Heart right ventricle (tissue), 16 donors: ENCODE results near the gene BTBD7. TPM values are rescaled to one million over a fixed set of nuclear protein-coding genes. Genes with fewer than 3 reads are reported as not detected.
"Not testable (repeated sequence)": the region's sequence is repeated elsewhere in the genome, so short reads cannot be mapped to it uniquely, and the experiment has no call there.

Experiments used
- ATAC-seq, 8 donors: fragments of 200-7000 bp; cut with Tn5 transposase; one replicate each; pipeline ENCODE4 v1.9.1; 2020; ENCODE audit warnings: mild to moderate bottlenecking in 8 of 8, moderate library complexity in 8 of 8, moderate number of reproducible peaks in 1 of 8
- DNase-seq, 2 donors: peaks; one replicate each; pipeline ENCODE4 v3.0.0-alpha.2; 2020
- H3K27ac ChIP-seq, 10 donors: fragments of 200-600 bp; sonication (generic) in 2 of 10; one replicate each; pipeline versions ENCODE4 v1.5.0 to v1.8.0; 2020 to 2022; ENCODE audit warnings: mild to moderate bottlenecking in 3 of 10
- H3K27me3 ChIP-seq, 7 donors: fragments of 200-600 bp; one replicate each; pipeline ENCODE4 v1.8.0; 2021 to 2022; ENCODE audit warnings: mild to moderate bottlenecking in 2 of 7
- H3K36me3 ChIP-seq, 9 donors: fragments of 200-600 bp; sonication (generic) in 1 of 9; one replicate each; pipeline versions ENCODE4 v1.5.0 to v1.8.0; 2020 to 2022; ENCODE audit warnings: mild to moderate bottlenecking in 2 of 9
- H3K4me1 ChIP-seq, 9 donors: fragments of 200-600 bp; sonication (generic) in 1 of 9; one replicate each; pipeline versions ENCODE4 v1.5.0 to v1.8.0; 2020 to 2022; ENCODE audit warnings: mild to moderate bottlenecking in 4 of 9
- H3K4me3 ChIP-seq, 10 donors: fragments of 200-600 bp; sonication (generic) in 2 of 10; one replicate each; pipeline versions ENCODE4 v1.5.0 to v1.8.0; 2020 to 2022; ENCODE audit warnings: mild to moderate bottlenecking in 7 of 10, moderate library complexity in 2 of 10
- H3K9me3 ChIP-seq, 11 donors: fragments of 200-600 bp in 10 of 11; sonication (generic) in 2 of 11; one replicate each; pipeline versions ENCODE4 v1.5.0 to v1.8.0; 2013 to 2022; ENCODE audit warnings: mild to moderate bottlenecking in 2 of 11, control low read depth in 1 of 11, moderate library complexity in 1 of 11
- WGBS, 2 donors: extraction: QIAGEN DNeasy Blood & Tissue Kit; methylation state at CpG; one replicate each; pipeline ENCODE4 v1.1.7; 2013; ENCODE audit warnings: inconsistent platforms in 1 of 2; 5-methylcytosine and 5-hydroxymethylcytosine counted together
- intact Hi-C, 10 donors: fragments of 100-400 bp; cut with DNase I; formaldehyde crosslinking; loops; one replicate each; pipeline versions ENCODE4 v1.11.1 to v1.14.2; 2022
- polyA plus RNA-seq, 2 donors: library from polyadenylated mRNA; stranded (reverse); fragments of 200-250 nt; gene quantifications; one replicate each; pipeline ENCODE4 v1.2.3, GENCODE V29; 2013
- total RNA-seq, 10 donors: library from RNA; stranded (reverse); fragmentation: NEBNext Ultra II Directional in 3 of 10; extraction: Animal tissue kit (Norgen Biotek cat#: 25700) in 3 of 10; gene quantifications; one replicate each; pipeline versions ENCODE4 v1.2.1 to v1.2.4, GENCODE V29; 2021 to 2023
- TF ChIP-seq, protein P1 (sequence below), 9 donors: fragments of 200-600 bp; sonication (generic) in 2 of 9; IDR thresholded peaks; one replicate each; pipeline versions ENCODE4 v1.5.0 to v1.8.0; 2021 to 2022; ENCODE audit warnings: antibody characterized with exemption in 9 of 9, mild to moderate bottlenecking in 5 of 9, moderate library complexity in 1 of 9
- donor health status: Arrhythmogenic right ventricular cardiomyopathy.
- donor health status: ischemic (EF 13 %, LVEDD 7.1; RV severe dilation, severe dysfunction).
- donor health status: healthy with polysubstance abuse.
- donor health status: DM: no; HTN: yes; CAD: no.
- donor health status: DM: no; HTN: no; CAD: no.
- donor health status: ischemic (EF 25% LVEDD 6.9; RV normal size, moderate dysfunction).
- donor health status: ischemic (EF 25% LVEDD 5.7; RV mildly dilated, moderate dysfunction).
- donor health status: healthy.
- donor health status: DM: yes; HTN: yes; CAD: no.
- donor health status: Ischemic cardiomyopathy.
- donor health status: ischemic (EF 35%, LVEDD 5.7; RV mildly dilated, moderate dysfunction).
- donor health status: nonischemic (EF 11% LVEDD 7.7; RV severe dilation, severe dysfunction).
- donor health status: DM: yes; HTN: yes; CAD: no.
- donor health status: PGD.
- donor health status: ischemic (EF 29% LVEDD 5.4; RV normal size, mild dysfunction).
- donor health status: nonischemic (EF 23%, LVEDD 6.1; RV moderate dilation, normal function).

Gene BTBD7
- total and polyA plus RNA-seq, 12 donors: 3.6 to 33.6 (median 22.1) TPM

DNA sequence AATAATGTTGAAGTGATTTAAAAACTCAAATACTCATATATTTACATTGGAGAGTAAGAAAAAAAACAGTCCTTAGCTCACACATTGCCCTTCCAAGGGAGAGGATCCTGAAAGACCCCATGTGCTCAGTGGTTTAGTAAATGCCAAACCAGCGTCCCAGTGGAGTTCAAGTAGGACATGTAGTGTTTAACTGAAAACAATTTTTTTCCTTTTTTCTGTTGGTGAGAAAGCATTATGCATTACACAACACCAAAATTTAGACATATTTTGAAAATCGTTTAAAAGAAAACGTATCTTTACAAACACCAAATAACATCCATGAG lies 92.2 kb downstream of the BTBD7 start:
- Histone ChIP-seq H3K27ac (no peak overlapping the region), H3K27me3 (no peaks in the 10 kb centered on the region), H3K4me1 (no peaks in the 10 kb centered on the region), H3K4me3 (no peak overlapping the region), H3K9me3 (no peaks in the 10 kb centered on the region), H3K36me3 (peaks cover 0 to 69% (median 22%) of the 10 kb centered on the region in 9 donors)
- intact Hi-C loops: loop anchor here in 1 of 10 donors (10.0 kb wide), 1 partner anchor 374 kb away; no protein-coding TSS in a partner anchor
- 92 to 93% methylated on average over 3 of the region's 3 CpGs for WGBS, 2 donors
- no peak for DNase-seq
- no peak for ATAC-seq
- TF ChIP-seq, protein P1, sequence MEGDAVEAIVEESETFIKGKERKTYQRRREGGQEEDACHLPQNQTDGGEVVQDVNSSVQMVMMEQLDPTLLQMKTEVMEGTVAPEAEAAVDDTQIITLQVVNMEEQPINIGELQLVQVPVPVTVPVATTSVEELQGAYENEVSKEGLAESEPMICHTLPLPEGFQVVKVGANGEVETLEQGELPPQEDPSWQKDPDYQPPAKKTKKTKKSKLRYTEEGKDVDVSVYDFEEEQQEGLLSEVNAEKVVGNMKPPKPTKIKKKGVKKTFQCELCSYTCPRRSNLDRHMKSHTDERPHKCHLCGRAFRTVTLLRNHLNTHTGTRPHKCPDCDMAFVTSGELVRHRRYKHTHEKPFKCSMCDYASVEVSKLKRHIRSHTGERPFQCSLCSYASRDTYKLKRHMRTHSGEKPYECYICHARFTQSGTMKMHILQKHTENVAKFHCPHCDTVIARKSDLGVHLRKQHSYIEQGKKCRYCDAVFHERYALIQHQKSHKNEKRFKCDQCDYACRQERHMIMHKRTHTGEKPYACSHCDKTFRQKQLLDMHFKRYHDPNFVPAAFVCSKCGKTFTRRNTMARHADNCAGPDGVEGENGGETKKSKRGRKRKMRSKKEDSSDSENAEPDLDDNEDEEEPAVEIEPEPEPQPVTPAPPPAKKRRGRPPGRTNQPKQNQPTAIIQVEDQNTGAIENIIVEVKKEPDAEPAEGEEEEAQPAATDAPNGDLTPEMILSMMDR (IDR thresholded peaks at IDR 0.05): no peak

DNA sequence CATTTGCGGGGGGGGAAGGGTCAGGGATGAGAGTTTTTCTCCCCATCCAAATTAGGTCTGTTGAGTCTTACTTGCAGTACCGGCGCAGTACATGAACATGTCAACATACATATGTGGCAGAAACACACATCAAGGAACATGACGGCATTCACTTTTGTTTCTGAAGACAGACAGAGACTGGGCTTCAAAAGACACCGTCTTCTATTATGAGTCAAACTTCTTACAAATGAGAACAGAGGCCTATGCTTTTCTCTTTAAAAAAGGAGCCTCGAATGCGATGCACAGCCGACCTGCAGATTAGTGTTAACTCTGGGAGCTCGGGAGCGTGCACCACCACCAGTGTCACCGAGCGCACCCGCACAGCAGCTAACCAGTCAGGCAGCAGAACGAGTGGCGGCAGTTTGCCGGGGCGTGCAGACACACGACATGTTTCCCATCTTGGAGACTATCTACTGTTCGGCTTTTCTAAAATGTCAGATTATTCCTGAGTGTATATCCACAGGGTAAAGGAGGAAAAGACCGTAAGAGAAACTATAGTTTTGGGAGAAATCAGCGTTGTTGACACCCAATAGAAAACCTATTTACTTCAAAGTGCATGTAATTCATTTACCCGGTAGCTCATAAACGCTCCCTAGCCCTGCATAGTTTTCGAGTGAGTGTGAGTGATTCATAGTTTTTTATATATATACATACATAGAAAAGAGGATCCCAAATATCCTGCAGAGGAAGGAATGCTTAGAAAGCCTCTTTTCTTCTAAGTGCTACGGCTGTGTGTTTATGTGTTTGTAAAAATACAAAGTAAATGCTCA lies 92.8 kb downstream of the BTBD7 start:
- H3K4me1 ChIP-seq: no peaks in the 10 kb centered on the region
- intact Hi-C loops: loop anchor here in 5 of 10 donors (10.0 kb wide), 4 partner anchors 95 to 385 kb away; partner anchors contain the start of gene BTBD7 (in 1 of the 5)
- H3K36me3 ChIP-seq: peaks cover 0 to 63% (median 22%) of the 10 kb centered on the region in 9 donors
- no peaks in the 10 kb centered on the region for H3K9me3 ChIP-seq
- ATAC-seq (no peak), DNase-seq (no peak)
- 95 to 96% methylated on average over 25 of the region's 25 CpGs for WGBS, 2 donors
- TF ChIP-seq, protein P1 (IDR thresholded peaks at IDR 0.05): no peak
- no peak overlapping the region for H3K4me3 ChIP-seq
- no peak overlapping the region for H3K27ac ChIP-seq
- H3K27me3 ChIP-seq: no peaks in the 10 kb centered on the region

DNA sequence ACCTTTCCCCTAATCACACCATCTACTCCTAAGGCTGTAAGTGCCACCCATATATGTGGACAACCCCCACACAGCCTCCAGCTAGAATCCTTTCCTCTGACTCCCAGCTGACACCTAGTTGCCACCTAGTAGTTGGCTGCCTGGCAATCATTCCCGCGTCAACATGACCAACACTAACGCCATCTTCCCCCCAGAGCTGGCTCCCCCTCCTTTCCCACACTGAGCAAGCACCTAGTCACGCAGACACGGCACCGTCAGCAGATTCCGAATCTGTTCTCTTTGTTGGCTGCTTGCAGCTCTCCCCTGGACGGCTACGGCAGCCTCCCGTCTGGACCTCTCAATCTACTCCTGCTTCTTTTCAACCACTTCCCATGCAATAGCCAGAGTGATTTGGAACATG lies 98.0 kb downstream of the BTBD7 start:
- ATAC-seq (peak in 1 of 8 donors; percentile 42), DNase-seq (no peak)
- Histone ChIP-seq H3K27me3 (peaks cover 0 to 4% (median 0%) of the 10 kb centered on the region in 7 donors), H3K4me3 (no peak overlapping the region), H3K9me3 (no peaks in the 10 kb centered on the region), H3K27ac (no peak overlapping the region), H3K36me3 (peaks cover 0 to 10% (median 0%) of the 10 kb centered on the region in 9 donors), H3K4me1 (peaks cover 0 to 14% (median 6%) of the 10 kb centered on the region in 9 donors)
- intact Hi-C loops: loop anchor here in 4 of 10 donors (10.0 kb wide), 4 partner anchors 100 to 390 kb away; partner anchors contain the start of gene BTBD7 (in 1 of the 4)
- WGBS, 2 donors: 41 to 49% methylated on average over 10 of the region's 10 CpGs
- TF ChIP-seq, protein P1 (IDR thresholded peaks at IDR 0.05): no peak

DNA sequence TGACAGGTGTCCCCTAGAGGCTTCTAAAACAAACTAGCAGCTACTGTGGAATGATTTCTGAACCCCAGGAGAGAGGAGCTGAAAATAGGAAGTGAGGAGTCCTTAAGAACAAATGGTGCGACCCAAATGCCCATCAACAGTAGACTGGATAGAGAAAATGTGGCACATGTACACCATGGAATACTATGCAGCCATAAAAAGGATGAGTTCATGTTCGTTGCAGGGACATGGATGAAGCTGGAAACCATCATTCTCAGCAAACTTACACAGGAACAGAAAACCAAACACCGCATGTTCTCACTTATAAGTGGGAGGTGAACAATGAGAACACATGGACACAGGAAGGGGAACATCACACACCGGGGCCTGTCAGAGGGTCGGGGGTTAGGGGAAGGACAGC lies 99.8 kb downstream of the BTBD7 start:
- H3K4me3 ChIP-seq, H3K27ac ChIP-seq, H3K27me3 ChIP-seq, H3K9me3 ChIP-seq, ATAC-seq, DNase-seq: not testable (repeated sequence)
- intact Hi-C loops: loop anchor here in 4 of 10 donors (10.0 kb wide), 4 partner anchors 102 to 392 kb away; partner anchors contain the start of gene BTBD7 (in 1 of the 4)
- Histone ChIP-seq H3K4me1 (peaks cover 0 to 14% (median 6%) of the 10 kb centered on the region in 9 donors), H3K36me3 (peaks cover 0 to 15% (median 6%) of the 10 kb centered on the region in 9 donors)
- 85 to 90% methylated on average over 5 of the region's 5 CpGs for WGBS, 2 donors
